Thyroid gland (tissue), 4 donors: ENCODE data around the gene CHCHD6.

Experiments
- POLR2A ChIP-seq, 2 donors: fragments of 450-650 bp; IDR thresholded peaks; one replicate each; pipeline ENCODE4 v1.6.1; 2017; ENCODE audit warnings: antibody characterized with exemption in 2 of 2, mild to moderate bottlenecking in 2 of 2, moderate library complexity in 1 of 2
- TF ChIP-seq, protein P1 (sequence below), 6 experiments: fragments of 200-600 bp in 3 of 6; fragments of 450-650 bp in 3 of 6; sonication (generic) in 3 of 6; IDR thresholded peaks; one replicate each; pipeline ENCODE4 v1.5.1; 2016 to 2019; ENCODE audit warnings: antibody characterized with exemption in 6 of 6, mild to moderate bottlenecking in 2 of 6, inconsistent platforms in 1 of 6, moderate library complexity in 1 of 6

DNA sequence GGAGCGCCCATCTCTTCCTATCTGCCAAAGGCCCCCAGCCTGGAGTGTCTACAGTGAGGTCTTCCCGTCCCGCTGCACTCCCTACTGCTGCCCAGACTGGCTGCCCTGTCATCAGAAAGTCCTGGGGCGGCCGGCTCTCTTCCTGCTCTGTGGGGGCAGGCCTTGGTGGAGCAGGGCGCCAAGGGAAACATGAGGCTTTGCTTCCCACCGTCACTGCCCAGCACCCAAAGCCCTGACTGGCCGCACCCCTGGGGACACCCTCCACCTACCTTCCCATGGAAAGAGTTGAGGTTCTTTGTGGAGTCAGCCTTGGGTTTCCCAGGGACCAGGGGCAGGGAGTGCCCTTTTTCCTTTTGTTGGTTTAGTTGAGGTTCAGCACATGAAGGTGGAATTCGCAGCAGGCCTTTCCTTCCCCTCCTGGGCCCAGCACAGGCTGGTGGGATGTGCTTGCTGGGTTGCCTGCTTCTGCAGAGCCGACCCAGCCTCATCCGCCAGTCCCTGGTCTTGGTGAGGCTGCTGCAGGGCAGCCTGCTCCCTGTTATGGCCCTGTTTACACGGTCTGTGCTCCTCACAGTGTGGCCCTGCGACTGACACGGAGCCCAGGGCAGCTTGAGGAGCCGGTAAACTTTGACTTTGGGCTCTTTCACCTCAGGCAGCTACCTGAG, 227.0 kb downstream of the CHCHD6 start:
- TF ChIP-seq, protein P1, sequence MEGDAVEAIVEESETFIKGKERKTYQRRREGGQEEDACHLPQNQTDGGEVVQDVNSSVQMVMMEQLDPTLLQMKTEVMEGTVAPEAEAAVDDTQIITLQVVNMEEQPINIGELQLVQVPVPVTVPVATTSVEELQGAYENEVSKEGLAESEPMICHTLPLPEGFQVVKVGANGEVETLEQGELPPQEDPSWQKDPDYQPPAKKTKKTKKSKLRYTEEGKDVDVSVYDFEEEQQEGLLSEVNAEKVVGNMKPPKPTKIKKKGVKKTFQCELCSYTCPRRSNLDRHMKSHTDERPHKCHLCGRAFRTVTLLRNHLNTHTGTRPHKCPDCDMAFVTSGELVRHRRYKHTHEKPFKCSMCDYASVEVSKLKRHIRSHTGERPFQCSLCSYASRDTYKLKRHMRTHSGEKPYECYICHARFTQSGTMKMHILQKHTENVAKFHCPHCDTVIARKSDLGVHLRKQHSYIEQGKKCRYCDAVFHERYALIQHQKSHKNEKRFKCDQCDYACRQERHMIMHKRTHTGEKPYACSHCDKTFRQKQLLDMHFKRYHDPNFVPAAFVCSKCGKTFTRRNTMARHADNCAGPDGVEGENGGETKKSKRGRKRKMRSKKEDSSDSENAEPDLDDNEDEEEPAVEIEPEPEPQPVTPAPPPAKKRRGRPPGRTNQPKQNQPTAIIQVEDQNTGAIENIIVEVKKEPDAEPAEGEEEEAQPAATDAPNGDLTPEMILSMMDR (IDR thresholded peaks at IDR 0.05) = no peak
- TF ChIP-seq POLR2A (IDR thresholded peaks at IDR 0.05) = no peak
